A549 (cell line): ENCODE results near the gene DYNLRB1.

ENCODE experiments used
- BHLHE40 ChIP-seq: IDR thresholded peaks from 2 replicates; pipeline ENCODE4 v1.6.1; 2012; ENCODE audit warnings: low read depth, low read length, inconsistent platforms
- CEBPB ChIP-seq, 2 experiments: fragments of >200 bp in 1 of 2; sonication (Bioruptor Twin) in 1 of 2; formaldehyde crosslinking in 1 of 2; IDR thresholded peaks; 2 replicates each; pipeline ENCODE4 v1.6.1; 2012 to 2016
- CHD4 ChIP-seq: fragments of 200-600 bp; sonication (generic); IDR thresholded peaks from 2 replicates; pipeline ENCODE4 v1.6.1; 2016; ENCODE audit warnings: antibody characterized with exemption, mild to moderate bottlenecking, borderline replicate concordance
- JUN ChIP-seq, 2 experiments: fragments of >200 bp; sonication (Bioruptor Twin); formaldehyde crosslinking; IDR thresholded peaks; 2 replicates in 1 of 2; 3 replicates in 1 of 2; pipeline ENCODE4 v1.6.1; 2016 to 2017
- MAX ChIP-seq: IDR thresholded peaks from 2 replicates; pipeline ENCODE4 v1.6.1; 2012
- NFE2L2 ChIP-seq: fragments of 150-350 bp; conservative IDR thresholded peaks from 2 replicates; pipeline ENCODE4 v1.6.1; 2014; ENCODE audit warnings: low read length
- POLR2AphosphoS2 ChIP-seq: conservative IDR thresholded peaks from 2 replicates; pipeline ENCODE4 v1.6.1; 2012; ENCODE audit warnings: low read length, improper control_type of control experiment, inconsistent platforms
- ZFP36 ChIP-seq: fragments of 450-650 bp; IDR thresholded peaks from 2 replicates; pipeline ENCODE4 v1.6.1; 2014; ENCODE audit warnings: borderline replicate concordance; ENCODE audit not compliant: partially characterized antibody
- TF ChIP-seq, protein P1 (sequence below): fragments of >200 bp; sonication (Bioruptor Twin); formaldehyde crosslinking; IDR thresholded peaks from 3 replicates; pipeline ENCODE4 v1.5.1; 2016
- TF ChIP-seq, protein P2 (sequence below): fragments of 250-450 bp; sonication (Bioruptor Pico); IDR thresholded peaks from 2 replicates; pipeline ENCODE4 v1.5.0; 2021; ENCODE audit warnings: mild to moderate bottlenecking, moderate library complexity, borderline replicate concordance

DNA sequence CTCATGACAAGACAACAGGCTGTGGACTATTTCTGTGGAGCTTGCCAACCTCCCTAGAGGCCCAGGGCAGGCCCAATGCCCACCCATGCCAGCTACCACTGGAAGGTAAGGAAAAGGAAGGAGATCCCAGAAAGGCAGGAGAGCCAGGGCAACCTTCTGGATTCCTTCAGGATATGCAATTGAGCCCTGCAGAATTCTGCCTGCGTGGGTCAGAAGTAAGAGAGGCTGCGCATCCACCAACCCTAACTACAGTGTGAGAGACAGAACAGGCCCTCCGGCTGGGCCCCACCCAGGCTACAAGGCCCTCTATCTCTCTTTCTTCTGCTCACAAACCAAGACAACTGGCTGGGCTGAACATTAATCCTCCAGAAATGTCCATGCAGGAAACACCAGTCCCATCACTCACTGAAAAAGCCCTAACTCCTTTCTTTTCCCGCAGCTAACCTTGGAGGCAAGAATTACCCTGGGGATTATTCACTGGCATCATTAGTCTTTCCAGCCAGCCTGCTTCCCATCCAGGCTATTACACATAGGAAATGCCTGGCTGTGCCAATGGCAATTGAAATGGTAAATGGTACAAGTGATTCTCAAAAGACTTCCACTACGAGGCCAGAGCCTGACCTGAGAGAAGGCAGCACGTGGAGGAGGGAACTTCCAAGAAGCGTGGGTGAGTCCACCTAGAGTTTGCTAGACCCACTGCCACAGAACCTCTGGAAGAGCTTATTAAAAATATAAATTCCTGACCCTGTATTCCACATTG lies 57.5 kb downstream of the DYNLRB1 start:
- TF ChIP-seq, protein P1, sequence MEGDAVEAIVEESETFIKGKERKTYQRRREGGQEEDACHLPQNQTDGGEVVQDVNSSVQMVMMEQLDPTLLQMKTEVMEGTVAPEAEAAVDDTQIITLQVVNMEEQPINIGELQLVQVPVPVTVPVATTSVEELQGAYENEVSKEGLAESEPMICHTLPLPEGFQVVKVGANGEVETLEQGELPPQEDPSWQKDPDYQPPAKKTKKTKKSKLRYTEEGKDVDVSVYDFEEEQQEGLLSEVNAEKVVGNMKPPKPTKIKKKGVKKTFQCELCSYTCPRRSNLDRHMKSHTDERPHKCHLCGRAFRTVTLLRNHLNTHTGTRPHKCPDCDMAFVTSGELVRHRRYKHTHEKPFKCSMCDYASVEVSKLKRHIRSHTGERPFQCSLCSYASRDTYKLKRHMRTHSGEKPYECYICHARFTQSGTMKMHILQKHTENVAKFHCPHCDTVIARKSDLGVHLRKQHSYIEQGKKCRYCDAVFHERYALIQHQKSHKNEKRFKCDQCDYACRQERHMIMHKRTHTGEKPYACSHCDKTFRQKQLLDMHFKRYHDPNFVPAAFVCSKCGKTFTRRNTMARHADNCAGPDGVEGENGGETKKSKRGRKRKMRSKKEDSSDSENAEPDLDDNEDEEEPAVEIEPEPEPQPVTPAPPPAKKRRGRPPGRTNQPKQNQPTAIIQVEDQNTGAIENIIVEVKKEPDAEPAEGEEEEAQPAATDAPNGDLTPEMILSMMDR: no peak
- TF ChIP-seq CHD4 (no peak), POLR2AphosphoS2 (no peak), ZFP36 (no peak), BHLHE40 (no peak), MAX (no peak), JUN (IDR thresholded peaks at IDR 0.05) (no peak), CEBPB (IDR thresholded peaks at IDR 0.05) (no peak), NFE2L2 (no peak)
- TF ChIP-seq, protein P2, sequence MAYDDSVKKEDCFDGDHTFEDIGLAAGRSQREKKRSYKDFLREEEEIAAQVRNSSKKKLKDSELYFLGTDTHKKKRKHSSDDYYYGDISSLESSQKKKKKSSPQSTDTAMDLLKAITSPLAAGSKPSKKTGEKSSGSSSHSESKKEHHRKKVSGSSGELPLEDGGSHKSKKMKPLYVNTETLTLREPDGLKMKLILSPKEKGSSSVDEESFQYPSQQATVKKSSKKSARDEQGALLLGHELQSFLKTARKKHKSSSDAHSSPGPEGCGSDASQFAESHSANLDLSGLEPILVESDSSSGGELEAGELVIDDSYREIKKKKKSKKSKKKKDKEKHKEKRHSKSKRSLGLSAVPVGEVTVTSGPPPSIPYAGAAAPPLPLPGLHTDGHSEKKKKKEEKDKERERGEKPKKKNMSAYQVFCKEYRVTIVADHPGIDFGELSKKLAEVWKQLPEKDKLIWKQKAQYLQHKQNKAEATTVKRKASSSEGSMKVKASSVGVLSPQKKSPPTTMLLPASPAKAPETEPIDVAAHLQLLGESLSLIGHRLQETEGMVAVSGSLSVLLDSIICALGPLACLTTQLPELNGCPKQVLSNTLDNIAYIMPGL: no peak
